ENCODE results near the gene CEP250.

Gene CEP250

GRCh38 chr20:35476288-35476687 is 20.9 kb downstream of the CEP250 start:
- H3K27me3 Mint-ChIP-seq (ENCODE audit: low read depth), result no peaks in the 10 kb centered on the region
- no peak for TF ChIP-seq CTCF (IDR thresholded peaks at IDR 0.05; ENCODE audit: unreplicated experiment in 3 of 3)
- H3K4me3 Mint-ChIP-seq, result no peak overlapping the region
- no peaks in the 10 kb centered on the region for H3K4me1 Mint-ChIP-seq
- H3K27ac Mint-ChIP-seq, result no peak overlapping the region
- no peaks in the 10 kb centered on the region for H3K9me3 Mint-ChIP-seq
- peaks cover 48% of the 10 kb centered on the region for H3K36me3 Mint-ChIP-seq (ENCODE audit: low read depth)

DNA sequence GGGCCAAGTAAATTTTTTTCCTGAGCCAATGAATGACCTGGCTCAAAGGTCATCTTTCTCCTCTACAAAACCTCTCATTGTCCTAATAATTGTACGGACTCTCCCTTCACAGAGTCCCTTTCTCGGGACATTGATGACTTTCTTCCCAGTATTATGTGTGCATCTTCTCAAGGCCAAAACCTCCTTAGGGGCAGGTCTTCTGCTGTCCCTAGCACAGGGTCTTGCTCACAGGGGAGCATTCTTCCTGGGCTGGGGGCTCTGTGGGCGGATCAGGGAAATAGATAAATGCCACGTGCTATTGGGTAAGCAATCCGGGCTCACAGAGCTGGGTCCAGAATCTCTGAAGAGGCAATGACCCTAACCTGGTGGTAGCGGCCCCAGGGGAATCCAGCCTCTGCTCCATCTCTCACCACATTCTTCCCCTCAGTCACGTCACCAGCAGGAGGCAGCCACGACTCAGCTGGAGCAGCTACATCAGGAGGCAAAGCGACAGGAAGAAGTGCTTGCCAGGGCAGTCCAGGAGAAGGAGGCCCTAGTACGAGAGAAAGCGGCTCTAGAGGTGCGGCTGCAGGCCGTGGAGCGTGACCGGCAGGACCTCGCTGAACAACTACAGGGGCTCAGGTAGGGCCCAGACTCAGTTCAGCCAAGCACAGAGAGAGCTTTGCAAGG is 23.5 kb downstream of the CEP250 start:
- H3K4me1 Mint-ChIP-seq, result no peaks in the 10 kb centered on the region
- H3K36me3 Mint-ChIP-seq (ENCODE audit: low read depth), result peaks cover 46% of the 10 kb centered on the region
- H3K9me3 Mint-ChIP-seq, result peaks cover 3% of the 10 kb centered on the region
- no peak overlapping the region for H3K27ac Mint-ChIP-seq
- H3K27me3 Mint-ChIP-seq (ENCODE audit: low read depth), result no peaks in the 10 kb centered on the region
- no peak for TF ChIP-seq CTCF (IDR thresholded peaks at IDR 0.05; ENCODE audit: unreplicated experiment in 3 of 3)
- H3K4me3 Mint-ChIP-seq, result no peak overlapping the region

DNA sequence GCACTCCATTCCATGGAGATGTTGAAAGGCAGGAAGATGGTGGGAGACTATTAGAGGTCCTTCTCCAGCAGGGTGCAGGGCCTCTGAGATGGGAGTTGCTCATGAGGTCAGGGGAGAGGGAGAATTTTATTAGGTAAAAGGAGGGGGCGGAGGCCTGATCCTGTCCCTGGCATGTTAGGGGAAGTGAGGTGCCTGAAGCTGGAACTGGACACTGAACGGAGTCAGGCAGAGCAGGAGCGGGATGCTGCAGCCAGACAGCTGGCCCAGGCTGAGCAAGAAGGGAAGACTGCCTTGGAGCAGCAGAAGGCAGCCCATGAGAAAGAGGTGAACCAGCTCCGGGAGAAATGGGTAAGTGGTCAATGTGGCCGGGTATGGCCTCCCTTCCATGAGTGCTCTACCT is 24.4 kb downstream of the CEP250 start:
- Mint-ChIP-seq H3K9me3 (peaks cover 6% of the 10 kb centered on the region), H3K27me3 (ENCODE audit: low read depth) (no peaks in the 10 kb centered on the region), H3K36me3 (ENCODE audit: low read depth) (peaks cover 54% of the 10 kb centered on the region), H3K4me3 (no peak overlapping the region), H3K27ac (no peak overlapping the region), H3K4me1 (no peaks in the 10 kb centered on the region)
- no peak for TF ChIP-seq CTCF (IDR thresholded peaks at IDR 0.05; ENCODE audit: unreplicated experiment in 3 of 3)

DNA sequence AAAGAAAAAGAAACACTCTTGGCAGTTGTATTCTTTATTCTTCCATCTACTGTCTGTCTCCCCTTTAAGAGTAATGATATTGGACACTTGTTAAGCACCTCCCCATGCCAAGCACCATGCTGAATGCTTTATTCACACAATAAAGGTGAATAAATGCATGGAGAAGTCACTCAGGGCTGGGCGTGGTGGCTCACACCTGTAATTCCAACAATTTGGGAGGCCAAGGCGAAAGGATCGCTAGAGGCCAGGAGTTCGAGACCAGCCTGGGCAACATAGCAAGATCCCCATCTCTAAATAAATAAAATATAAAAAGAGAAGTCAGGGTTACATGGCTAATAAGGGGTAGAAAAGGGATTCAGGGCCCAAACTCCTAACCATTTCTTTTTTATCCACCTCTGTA is 32.1 kb downstream of the CEP250 start:
- Mint-ChIP-seq H3K27me3 (ENCODE audit: low read depth) (no peaks in the 10 kb centered on the region), H3K4me3 (no peak overlapping the region), H3K4me1 (no peaks in the 10 kb centered on the region), H3K36me3 (ENCODE audit: low read depth) (peaks cover 69% of the 10 kb centered on the region), H3K27ac (no peak overlapping the region), H3K9me3 (peaks cover 6% of the 10 kb centered on the region)
- TF ChIP-seq CTCF (IDR thresholded peaks at IDR 0.05; ENCODE audit: unreplicated experiment in 3 of 3), result no peak

- H3K27me3 Mint-ChIP-seq (ENCODE audit: low read depth), result no peaks in the 10 kb centered on the region
- H3K4me1 Mint-ChIP-seq, result peaks cover 1% of the 10 kb centered on the region
- no peak for TF ChIP-seq CTCF (IDR thresholded peaks at IDR 0.05; ENCODE audit: unreplicated experiment in 3 of 3)
- H3K4me3 Mint-ChIP-seq, result no peak overlapping the region
- no peaks in the 10 kb centered on the region for H3K9me3 Mint-ChIP-seq
- no peak overlapping the region for H3K27ac Mint-ChIP-seq
- peaks cover 71% of the 10 kb centered on the region for H3K36me3 Mint-ChIP-seq (ENCODE audit: low read depth)
Observed at GRCh38 chr20:35489717-35490116, 34.3 kb downstream of the CEP250 start.

DNA sequence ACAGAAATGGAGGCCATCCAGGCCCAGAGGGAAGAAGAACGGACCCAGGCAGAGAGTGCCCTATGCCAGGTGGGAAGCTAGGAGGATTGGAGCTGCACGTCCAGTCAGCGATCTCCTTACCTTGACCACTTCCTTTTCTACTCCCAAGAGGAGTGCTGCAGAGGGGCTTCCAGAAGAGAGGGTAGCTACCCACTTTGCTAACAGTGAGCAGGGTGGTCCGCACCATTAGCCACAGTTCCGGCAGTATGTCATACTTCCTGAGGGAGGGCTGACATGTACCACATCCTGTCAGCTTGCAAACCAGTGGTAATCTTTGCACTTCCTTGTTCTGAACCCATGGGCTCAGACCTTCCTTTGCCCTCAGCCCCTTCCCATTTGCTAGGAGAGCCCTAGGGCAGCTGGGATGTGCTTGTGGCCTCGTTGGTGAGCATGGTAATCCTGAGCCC is 35.4 kb downstream of the CEP250 start:
- no peak for TF ChIP-seq CTCF (IDR thresholded peaks at IDR 0.05; ENCODE audit: unreplicated experiment in 3 of 3)
- H3K4me1 Mint-ChIP-seq, result peaks cover 12% of the 10 kb centered on the region

More for the DNA sequence above, 35.4 kb downstream of the CEP250 start:
- Mint-ChIP-seq H3K27me3 (ENCODE audit: low read depth) (no peaks in the 10 kb centered on the region), H3K27ac (no peak overlapping the region), H3K9me3 (no peaks in the 10 kb centered on the region), H3K4me3 (no peak overlapping the region), H3K36me3 (ENCODE audit: low read depth) (peaks cover 74% of the 10 kb centered on the region)

Data from nephron (organoid).